PC-9 (cell line): Measurements from ENCODE around the gene TFIP11. TPM values are rescaled to one million over a fixed set of nuclear protein-coding genes. Genes with fewer than 3 reads are reported as not detected.

Source experiments
- BruUV-seq: library from RNA; stranded (reverse); fragments of 400-500 nt; replicated peaks from 2 replicates; lab custom pipeline; 2021; lab: Mats Ljungman, UMichigan
- CTCF ChIA-PET: fragments of 300-600 bp; sonication (Branson Sonifier 250); formaldehyde crosslinking; loops from one replicate; lab custom pipeline; 2022; ENCODE audit warnings: antibody characterized with exemption; lab: Charles Lee
- POLR2A ChIA-PET: fragments of 300-600 bp; sonication (Branson Sonifier 250); formaldehyde crosslinking; loops from one replicate; lab custom pipeline; 2022; ENCODE audit warnings: antibody characterized with exemption; ENCODE audit not compliant: unreplicated experiment; lab: Charles Lee
- DNase-seq, 2 experiments: peaks; one replicate each; pipeline versions ENCODE4 v3.0.0 to v3.0.0-alpha.2; 2015 to 2022; ENCODE audit warnings: mixed read lengths in 1 of 2
- H2AFZ ChIP-seq: fragments of 200-600 bp; sonication (generic); 2 replicates; pipeline ENCODE4 v1.8.1; 2017; ENCODE audit warnings: antibody characterized with exemption
- H3F3A ChIP-seq: fragments of 200-600 bp; sonication (generic); 2 replicates; pipeline ENCODE4 v1.8.1; 2017; ENCODE audit warnings: antibody characterized with exemption, mild to moderate bottlenecking, low read depth; ENCODE audit not compliant: insufficient read depth
- H3K27ac ChIP-seq: fragments of 200-600 bp; sonication (generic); 2 replicates; pipeline ENCODE4 v1.6.1; 2016; ENCODE audit warnings: mixed run types
- H3K27me3 ChIP-seq: fragments of 200-600 bp; sonication (generic); 2 replicates; pipeline ENCODE4 v1.6.1; 2016; ENCODE audit warnings: low read depth, mixed run types; ENCODE audit not compliant: insufficient read depth
- H3K36me3 ChIP-seq: fragments of 200-600 bp; sonication (generic); 2 replicates; pipeline ENCODE4 v1.6.1; 2016; ENCODE audit warnings: low read depth, mixed run types
- H3K4me1 ChIP-seq: fragments of 200-600 bp; sonication (generic); replicated peaks from 2 replicates; pipeline ENCODE4 v1.6.1; 2016; ENCODE audit warnings: mixed run types; ENCODE audit not compliant: insufficient read depth
- H3K4me2 ChIP-seq: fragments of 200-600 bp; sonication (generic); 2 replicates; pipeline ENCODE4 v1.6.1; 2017; ENCODE audit warnings: mixed run types
- H3K4me3 ChIP-seq: fragments of 200-600 bp; sonication (generic); 2 replicates; pipeline ENCODE4 v1.6.1; 2016; ENCODE audit warnings: mixed run types
- H3K79me2 ChIP-seq: fragments of 200-600 bp; sonication (generic); 2 replicates; pipeline ENCODE4 v1.6.1; 2017; ENCODE audit warnings: low read depth, mixed run types
- H3K9me2 ChIP-seq: fragments of 200-600 bp; sonication (generic); 2 replicates; pipeline ENCODE4 v1.8.1; 2017; ENCODE audit warnings: mild to moderate bottlenecking; ENCODE audit not compliant: insufficient read depth
- H3K9me3 ChIP-seq: fragments of 200-600 bp; sonication (generic); 2 replicates; pipeline ENCODE4 v1.8.1; 2016; ENCODE audit warnings: low read depth; ENCODE audit not compliant: insufficient read depth
- H4K20me1 ChIP-seq: fragments of 200-600 bp; sonication (generic); 2 replicates; pipeline ENCODE4 v1.8.1; 2017; ENCODE audit not compliant: insufficient read depth
- CTCF ChIP-seq: fragments of 200-600 bp; sonication (generic); conservative IDR thresholded peaks from 2 replicates; pipeline ENCODE4 v1.6.1; 2017; ENCODE audit warnings: mixed run types, antibody characterized with exemption, mild to moderate bottlenecking, moderate library complexity
- EZH2 ChIP-seq: fragments of 200-600 bp; sonication (generic); IDR thresholded peaks from 2 replicates; pipeline ENCODE4 v1.8.0; 2017; ENCODE audit warnings: antibody characterized with exemption, low read depth
- intact Hi-C: fragments of 100-400 bp; cut with micrococcal nuclease; formaldehyde crosslinking; loops from one replicate; pipeline ENCODE4 v1.10.0; 2022; ENCODE audit not compliant: unreplicated experiment
- total RNA-seq: library from RNA; stranded (reverse); gene quantifications from 2 replicates; pipeline ENCODE4 v1.2.3, GENCODE V29; 2021

The TFIP11 gene
- total RNA-seq, 1 experiment from 2014 or later = 17.3 TPM

DNA sequence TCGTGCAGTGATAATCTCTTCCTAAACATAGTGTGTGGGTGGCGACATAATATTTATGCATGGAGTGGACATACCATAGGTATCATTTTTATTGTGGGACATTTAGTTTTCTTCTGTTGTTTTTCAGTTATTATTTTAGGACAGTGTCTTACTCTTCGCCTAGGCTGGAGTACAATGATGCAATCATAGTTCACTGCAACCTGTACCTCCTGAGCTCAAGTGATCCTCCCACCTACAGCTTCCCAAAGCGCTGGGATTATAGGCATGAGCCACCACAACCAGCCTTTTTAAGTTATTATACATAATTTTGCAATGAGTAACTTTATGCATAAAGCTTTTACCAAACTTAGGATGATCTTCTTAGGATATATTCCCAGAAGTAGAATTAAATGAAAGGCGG is 25.9 kb downstream of the TFIP11 start:
- no peak for DNase-seq
- Histone ChIP-seq H3K4me1 (peaks cover 17% of the 10 kb centered on the region), H2AFZ (no peak overlapping the region), H3K9me3 (no peaks in the 10 kb centered on the region), H3K36me3 (0 out of 2 replicates have a peak, but pooled peaks cover 7% of the 10 kb centered on the region), H4K20me1 (no peaks in the 10 kb centered on the region), H3K27ac (no peak overlapping the region), H3K4me3 (no peak overlapping the region), H3K79me2 (peaks cover 36% of the 10 kb centered on the region), H3F3A (peaks cover 4% of the 10 kb centered on the region; the same call in 1 of the 2 replicates), H3K9me2 (no peaks in the 10 kb centered on the region), H3K27me3 (no peaks in the 10 kb centered on the region), H3K4me2 (no peak overlapping the region)
- POLR2A ChIA-PET = no interaction called here
- BruUV-seq = no TSS peak
- intact Hi-C loops = no loop called here
- CTCF ChIA-PET = no interaction called here
- TF ChIP-seq CTCF (no peak), EZH2 (no peak)

GRCh38 chr22:26485806-26486390 is 26.4 kb downstream of the TFIP11 start:
- no peak overlapping the region for H3K27ac ChIP-seq
- no peaks in the 10 kb centered on the region for H3K27me3 ChIP-seq
- H3K9me3 ChIP-seq = no peaks in the 10 kb centered on the region
- BruUV-seq = no TSS peak
- TF ChIP-seq CTCF = no peak
- TF ChIP-seq EZH2 = no peak
- H4K20me1 ChIP-seq = no peaks in the 10 kb centered on the region
- intact Hi-C loops = no loop called here
- peak overlapping the region; percentile 79; the same call in 1 of the 2 replicates for H3K4me2 ChIP-seq
- no peaks in the 10 kb centered on the region for H3K9me2 ChIP-seq
- peaks cover 22% of the 10 kb centered on the region for H3K4me1 ChIP-seq
- peaks cover 36% of the 10 kb centered on the region for H3K79me2 ChIP-seq
- CTCF ChIA-PET = no interaction called here
- H2AFZ ChIP-seq = no peak overlapping the region
- H3F3A ChIP-seq = no peaks in the 10 kb centered on the region
- 0 out of 2 replicates have a peak, but pooled peaks cover 7% of the 10 kb centered on the region for H3K36me3 ChIP-seq
- POLR2A ChIA-PET = no interaction called here
- H3K4me3 ChIP-seq = no peak overlapping the region
- DNase-seq = no peak

DNA sequence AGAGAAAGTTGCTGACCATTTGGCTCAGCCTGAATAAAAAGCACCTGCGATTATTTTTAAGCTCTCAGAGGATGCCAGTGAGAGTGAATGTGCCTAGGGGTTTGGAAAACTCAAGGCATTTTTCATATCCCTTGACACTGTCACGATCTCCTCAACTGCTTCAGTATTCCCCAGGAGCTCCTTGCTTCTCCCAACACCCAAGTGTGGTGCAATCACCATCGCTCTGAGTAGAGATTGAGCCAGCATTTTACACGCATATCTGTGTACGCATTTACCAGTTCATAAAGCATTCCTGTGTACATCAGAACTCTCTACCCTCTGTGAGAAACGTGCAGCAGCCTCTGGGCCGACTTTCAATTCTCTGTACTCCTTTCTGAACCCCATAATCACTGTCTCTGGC is 27.3 kb downstream of the TFIP11 start:
- H3K9me3 ChIP-seq = no peaks in the 10 kb centered on the region
- peak overlapping the region; percentile 81; the same call in 1 of the 2 replicates for H3K4me3 ChIP-seq
- no peak overlapping the region for H3K27ac ChIP-seq
- no peak for DNase-seq
- no peaks in the 10 kb centered on the region for H3F3A ChIP-seq
- H3K79me2 ChIP-seq = peaks cover 36% of the 10 kb centered on the region
- TF ChIP-seq CTCF (no peak), EZH2 (no peak)
- H2AFZ ChIP-seq = no peak overlapping the region
- BruUV-seq = no TSS peak
- H3K27me3 ChIP-seq = no peaks in the 10 kb centered on the region
- H4K20me1 ChIP-seq = no peaks in the 10 kb centered on the region
- peaks cover 23% of the 10 kb centered on the region for H3K4me1 ChIP-seq
- H3K9me2 ChIP-seq = no peaks in the 10 kb centered on the region
- ChIA-PET CTCF (no interaction called here), POLR2A (interaction anchor here (0.5 kb wide), 1 partner anchor 1434 kb away, joined by 5 read pairs; the partner anchor contains the start of gene PITPNB)
- 0 out of 2 replicates have a peak, but pooled peaks cover 6% of the 10 kb centered on the region for H3K36me3 ChIP-seq
- intact Hi-C loops = no loop called here
- peak overlapping the region; percentile 79 for H3K4me2 ChIP-seq
